HUES6 (cell line): Measurements from ENCODE around the gene HERPUD1.

Experiments used
- H3K27ac ChIP-seq: 2 replicates; pipeline ENCODE4 v1.7.0; 2013; ENCODE audit warnings: low read depth, mild to moderate bottlenecking, low read length, inconsistent platforms
- H3K27me3 ChIP-seq: 2 replicates; pipeline ENCODE4 v1.6.1; 2013; ENCODE audit warnings: low read length; ENCODE audit not compliant: control insufficient read depth, insufficient read depth
- H3K36me3 ChIP-seq: 2 replicates; pipeline ENCODE4 v1.6.1; 2013; ENCODE audit warnings: low read length; ENCODE audit not compliant: control insufficient read depth, insufficient read depth
- H3K4me1 ChIP-seq: 2 replicates; pipeline ENCODE4 v1.6.1; 2013; ENCODE audit warnings: low read length; ENCODE audit not compliant: control insufficient read depth, insufficient read depth
- H3K4me3 ChIP-seq: 2 replicates; pipeline ENCODE4 v1.5.1; 2013; ENCODE audit warnings: low read depth, low read length
- H3K9ac ChIP-seq: one replicate; pipeline ENCODE4 v1.6.1; 2013; ENCODE audit warnings: mild to moderate bottlenecking, low read length
- H3K9me3 ChIP-seq: 2 replicates; pipeline ENCODE4 v1.6.1; 2013; ENCODE audit warnings: low read depth, low read length; ENCODE audit not compliant: control insufficient read depth, insufficient read depth

Gene HERPUD1

GRCh38 chr16:56894331-56894917, 37.5 kb upstream of the HERPUD1 start:
- no peaks in the 10 kb centered on the region for H3K9me3 ChIP-seq
- no peak overlapping the region for H3K9ac ChIP-seq
- H3K4me1 ChIP-seq, result no peaks in the 10 kb centered on the region
- no peak overlapping the region for H3K27ac ChIP-seq
- no peaks in the 10 kb centered on the region for H3K27me3 ChIP-seq
- no peak overlapping the region for H3K4me3 ChIP-seq
- no peaks in the 10 kb centered on the region for H3K36me3 ChIP-seq

GRCh38 chr16:56895813-56896212, 36.1 kb upstream of the HERPUD1 start:
- Histone ChIP-seq H3K4me3 (no peak overlapping the region), H3K4me1 (no peaks in the 10 kb centered on the region), H3K36me3 (no peaks in the 10 kb centered on the region), H3K27ac (no peak overlapping the region), H3K9ac (no peak overlapping the region), H3K9me3 (no peaks in the 10 kb centered on the region), H3K27me3 (no peaks in the 10 kb centered on the region)

GRCh38 chr16:56896244-56896643, 35.7 kb upstream of the HERPUD1 start:
- Histone ChIP-seq H3K36me3 (no peaks in the 10 kb centered on the region), H3K27me3 (no peaks in the 10 kb centered on the region), H3K27ac (no peak overlapping the region), H3K9me3 (no peaks in the 10 kb centered on the region), H3K9ac (no peak overlapping the region), H3K4me1 (no peaks in the 10 kb centered on the region), H3K4me3 (no peak overlapping the region)

GRCh38 chr16:56897026-56897799, 34.7 kb upstream of the HERPUD1 start:
- Histone ChIP-seq H3K27ac (no peak overlapping the region), H3K9ac (no peak overlapping the region), H3K36me3 (no peaks in the 10 kb centered on the region), H3K9me3 (no peaks in the 10 kb centered on the region), H3K4me1 (no peaks in the 10 kb centered on the region), H3K4me3 (no peak overlapping the region), H3K27me3 (no peaks in the 10 kb centered on the region)

- H3K27ac ChIP-seq, result no peak overlapping the region
- H3K27me3 ChIP-seq, result no peaks in the 10 kb centered on the region
- H3K4me1 ChIP-seq, result no peaks in the 10 kb centered on the region
- no peaks in the 10 kb centered on the region for H3K36me3 ChIP-seq
- no peak overlapping the region for H3K4me3 ChIP-seq
- no peaks in the 10 kb centered on the region for H3K9me3 ChIP-seq
- H3K9ac ChIP-seq, result no peak overlapping the region
These were observed 33.1 kb upstream of the HERPUD1 start for GRCh38 chr16:56898847-56899246.

GRCh38 chr16:56903866-56904265, 28.1 kb upstream of the HERPUD1 start:
- H3K4me1 ChIP-seq, result peaks cover 4% of the 10 kb centered on the region

GRCh38 chr16:56907401-56907800, 24.5 kb upstream of the HERPUD1 start:
- H3K9ac ChIP-seq, result no peak overlapping the region
- H3K4me1 ChIP-seq, result peaks cover 22% of the 10 kb centered on the region
- no peaks in the 10 kb centered on the region for H3K36me3 ChIP-seq
- no peaks in the 10 kb centered on the region for H3K9me3 ChIP-seq
- no peak overlapping the region for H3K27ac ChIP-seq
- no peaks in the 10 kb centered on the region for H3K27me3 ChIP-seq
- H3K4me3 ChIP-seq, result no peak overlapping the region

More at GRCh38 chr16:56903866-56904265, 28.1 kb upstream of the HERPUD1 start:
- Histone ChIP-seq H3K9ac (no peak overlapping the region), H3K36me3 (no peaks in the 10 kb centered on the region), H3K27me3 (no peaks in the 10 kb centered on the region), H3K4me3 (no peak overlapping the region), H3K9me3 (no peaks in the 10 kb centered on the region), H3K27ac (no peak overlapping the region)

- H3K27ac ChIP-seq, result no peak overlapping the region
These were observed 22.4 kb upstream of the HERPUD1 start for GRCh38 chr16:56909527-56909979.

GRCh38 chr16:56910112-56910511, 21.8 kb upstream of the HERPUD1 start:
- no peaks in the 10 kb centered on the region for H3K36me3 ChIP-seq
- H3K9ac ChIP-seq, result no peak overlapping the region
- H3K9me3 ChIP-seq, result no peaks in the 10 kb centered on the region
- H3K4me1 ChIP-seq, result peaks cover 27% of the 10 kb centered on the region
- H3K27me3 ChIP-seq, result no peaks in the 10 kb centered on the region
- H3K27ac ChIP-seq, result no peak overlapping the region
- no peak overlapping the region for H3K4me3 ChIP-seq

More at GRCh38 chr16:56909527-56909979, 22.4 kb upstream of the HERPUD1 start:
- H3K36me3 ChIP-seq, result no peaks in the 10 kb centered on the region
- peaks cover 27% of the 10 kb centered on the region for H3K4me1 ChIP-seq
- H3K4me3 ChIP-seq, result no peak overlapping the region
- H3K9ac ChIP-seq, result no peak overlapping the region
- H3K9me3 ChIP-seq, result no peaks in the 10 kb centered on the region
- H3K27me3 ChIP-seq, result no peaks in the 10 kb centered on the region

GRCh38 chr16:56910654-56911539, 21.0 kb upstream of the HERPUD1 start:
- no peak overlapping the region for H3K27ac ChIP-seq

More at GRCh38 chr16:56910654-56911539, 21.0 kb upstream of the HERPUD1 start:
- Histone ChIP-seq H3K27me3 (no peaks in the 10 kb centered on the region), H3K4me3 (no peak overlapping the region), H3K9ac (no peak overlapping the region), H3K4me1 (peaks cover 27% of the 10 kb centered on the region), H3K9me3 (no peaks in the 10 kb centered on the region), H3K36me3 (no peaks in the 10 kb centered on the region)
